GM20431 (cell line): Measurements from ENCODE around the gene CYP1B1.
"Not testable (repeated sequence)": the region's sequence is repeated elsewhere in the genome, so short reads cannot be mapped to it uniquely, and the experiment has no call there.

Experiments used
- in situ Hi-C: fragments of 300-500 bp; cut with MseI, MboI; formaldehyde crosslinking; loops from one replicate; pipeline ENCODE4 v1.15.0; 2020; ENCODE audit warnings: low sequenced_read_pairs; ENCODE audit not compliant: unreplicated experiment

CYP1B1 gene

GRCh38 chr2:38075507-38076151 lies at the start of gene CYP1B1:
TSS of gene CYP1B1 (minus strand) at chr2:38076151. CDS start at chr2:38075388, 763 bp downstream.
- in situ Hi-C loops = no loop called here

GRCh38 chr2:38125007-38125406 lies 49.1 kb upstream of the CYP1B1 start:
- in situ Hi-C loops = no loop called here

DNA sequence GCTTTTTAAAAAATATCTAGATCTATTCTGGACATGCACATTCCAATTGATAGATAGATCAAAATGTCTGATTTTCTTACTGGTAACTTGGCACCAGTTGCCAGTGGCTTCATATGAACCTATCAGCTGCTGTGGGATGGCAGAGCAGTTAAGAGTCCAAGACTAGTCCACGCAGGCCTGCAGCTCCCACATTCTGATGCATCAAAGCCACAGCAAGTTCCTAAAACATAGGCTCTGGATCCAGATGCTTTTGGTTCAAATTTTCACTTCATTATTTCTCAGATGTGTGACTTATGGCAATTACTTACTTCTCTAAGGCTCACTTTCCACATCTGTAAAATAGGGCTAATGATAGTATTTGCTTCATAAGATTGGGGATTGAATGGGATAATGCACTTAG lies 48.0 kb upstream of the CYP1B1 start:
- in situ Hi-C loops = no loop called here

GRCh38 chr2:38122344-38122743 lies 46.4 kb upstream of the CYP1B1 start:
- in situ Hi-C loops = no loop called here

DNA sequence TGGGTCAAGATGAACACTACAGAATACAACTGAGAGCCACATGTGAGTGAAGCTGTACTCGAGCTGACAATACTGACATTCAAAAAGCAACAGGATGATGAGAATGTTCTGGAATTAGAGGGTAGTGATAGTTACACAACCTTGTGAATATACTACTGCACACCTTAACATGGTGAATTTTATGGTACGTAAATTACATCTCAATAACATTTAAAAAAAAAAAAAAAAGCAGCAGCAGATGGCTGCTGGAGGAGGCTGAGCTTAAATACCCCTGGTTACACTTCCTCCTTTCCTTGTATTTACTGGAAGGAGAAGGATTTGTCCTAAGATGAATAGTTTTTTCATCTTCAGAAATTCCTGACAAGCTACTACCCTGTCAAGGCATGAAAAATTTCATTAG lies 45.5 kb upstream of the CYP1B1 start:
- in situ Hi-C loops = no loop called here

DNA sequence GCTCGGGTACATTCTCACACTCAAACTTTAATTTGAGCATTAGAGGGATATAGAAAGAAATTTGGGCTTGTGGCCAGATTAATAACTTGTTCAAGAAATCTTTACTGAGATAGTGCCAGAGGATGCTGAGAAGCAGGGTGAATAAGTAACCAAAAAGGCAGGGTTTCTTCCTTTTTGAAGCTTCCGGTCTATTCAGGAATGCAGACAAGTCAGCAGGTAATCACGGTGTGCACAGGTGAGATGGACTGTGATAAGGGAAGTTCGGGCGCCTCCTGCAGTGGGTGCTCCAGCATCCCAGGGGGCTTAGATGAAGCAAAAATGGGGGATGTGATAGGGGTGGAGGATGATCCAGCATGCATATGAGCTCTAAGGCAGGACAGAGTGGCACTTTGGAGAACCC lies 44.9 kb upstream of the CYP1B1 start:
- in situ Hi-C loops = no loop called here

- in situ Hi-C loops = no loop called here
Observed at GRCh38 chr2:38120264-38120592, 44.3 kb upstream of the CYP1B1 start.

DNA sequence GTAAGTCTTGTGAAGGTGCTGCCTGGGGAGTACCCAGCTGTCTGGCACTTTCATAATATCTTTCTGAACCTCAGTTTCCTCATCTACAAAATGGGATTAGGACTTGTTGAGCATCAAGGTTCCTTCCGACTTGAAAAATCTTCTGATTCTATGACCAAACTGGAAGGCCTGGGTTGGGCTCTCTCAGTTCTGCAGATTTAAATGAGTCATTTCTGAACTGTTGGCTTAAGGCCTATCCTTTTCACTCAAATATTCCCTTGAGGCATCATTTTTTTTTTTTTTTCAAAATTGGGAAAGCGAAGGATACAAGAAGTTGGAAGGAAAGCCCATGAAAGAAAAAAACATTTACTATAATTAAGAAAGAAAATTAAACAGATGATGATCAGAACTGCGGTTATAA lies 40.8 kb upstream of the CYP1B1 start:
- in situ Hi-C loops = no loop called here

DNA sequence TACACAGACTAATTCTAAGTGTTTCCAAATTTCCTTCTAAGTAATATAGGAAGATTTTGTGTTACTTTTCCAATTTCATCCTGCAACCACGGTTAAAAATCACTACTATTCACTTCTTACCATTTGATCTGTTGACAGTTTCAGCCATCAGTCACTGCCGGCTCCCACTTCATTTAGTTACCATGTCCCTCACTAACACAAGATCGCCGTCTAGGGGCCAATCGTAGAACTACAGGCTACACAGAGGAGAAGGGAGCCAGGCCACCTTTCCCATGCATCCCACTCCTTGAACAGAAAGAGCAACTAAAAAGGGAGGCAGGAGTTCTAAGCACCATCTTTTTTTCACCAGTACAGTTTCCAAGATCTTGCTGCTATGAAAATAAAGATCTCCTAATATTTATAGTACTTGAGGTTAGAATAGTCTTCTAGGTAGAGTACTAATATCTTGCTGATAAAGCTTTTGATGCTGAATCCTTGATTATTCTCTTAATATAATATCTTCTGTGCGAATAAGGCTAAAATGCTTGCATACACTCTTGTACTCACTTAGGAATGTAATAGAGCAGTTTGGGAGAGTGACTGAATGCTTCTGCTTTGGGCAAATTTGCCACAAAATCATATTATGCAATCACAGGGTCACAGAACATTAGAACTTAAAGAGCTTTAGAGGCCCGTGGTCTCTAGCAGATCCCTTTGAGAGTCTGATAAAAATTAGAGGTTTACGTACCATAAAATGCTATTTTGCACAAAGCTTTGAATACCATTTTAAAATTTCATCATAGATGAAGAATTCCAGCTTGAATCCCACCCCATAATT lies 39.5 kb upstream of the CYP1B1 start:
- in situ Hi-C loops = no loop called here

GRCh38 chr2:38113981-38114708 lies 38.2 kb upstream of the CYP1B1 start:
- in situ Hi-C loops = no loop called here

GRCh38 chr2:38113051-38113450 lies 37.1 kb upstream of the CYP1B1 start:
- in situ Hi-C loops = no loop called here

DNA sequence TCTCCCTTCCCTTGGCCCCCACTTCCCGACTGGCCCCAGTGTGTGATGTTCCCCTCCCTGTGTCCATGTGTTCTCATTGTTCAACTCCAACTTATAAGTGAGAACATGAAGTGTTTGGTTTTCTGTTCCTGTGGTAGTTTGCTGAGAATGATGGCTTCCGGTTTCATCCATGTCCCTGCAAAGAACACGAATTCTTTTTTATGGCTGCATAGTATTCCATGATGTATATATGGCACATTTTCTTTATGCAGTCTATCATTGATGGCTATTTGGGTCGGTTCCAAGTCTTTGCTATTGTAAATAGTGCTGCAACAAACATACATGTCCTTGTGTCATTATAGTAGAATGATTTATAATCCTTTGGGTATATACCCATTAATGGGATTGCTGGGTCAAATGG lies 35.4 kb upstream of the CYP1B1 start:
- in situ Hi-C loops = not testable (repeated sequence)

GRCh38 chr2:38109732-38110181 lies 33.8 kb upstream of the CYP1B1 start:
- in situ Hi-C loops = no loop called here

- in situ Hi-C loops = no loop called here
Observed at GRCh38 chr2:38108907-38109731, 33.2 kb upstream of the CYP1B1 start.

DNA sequence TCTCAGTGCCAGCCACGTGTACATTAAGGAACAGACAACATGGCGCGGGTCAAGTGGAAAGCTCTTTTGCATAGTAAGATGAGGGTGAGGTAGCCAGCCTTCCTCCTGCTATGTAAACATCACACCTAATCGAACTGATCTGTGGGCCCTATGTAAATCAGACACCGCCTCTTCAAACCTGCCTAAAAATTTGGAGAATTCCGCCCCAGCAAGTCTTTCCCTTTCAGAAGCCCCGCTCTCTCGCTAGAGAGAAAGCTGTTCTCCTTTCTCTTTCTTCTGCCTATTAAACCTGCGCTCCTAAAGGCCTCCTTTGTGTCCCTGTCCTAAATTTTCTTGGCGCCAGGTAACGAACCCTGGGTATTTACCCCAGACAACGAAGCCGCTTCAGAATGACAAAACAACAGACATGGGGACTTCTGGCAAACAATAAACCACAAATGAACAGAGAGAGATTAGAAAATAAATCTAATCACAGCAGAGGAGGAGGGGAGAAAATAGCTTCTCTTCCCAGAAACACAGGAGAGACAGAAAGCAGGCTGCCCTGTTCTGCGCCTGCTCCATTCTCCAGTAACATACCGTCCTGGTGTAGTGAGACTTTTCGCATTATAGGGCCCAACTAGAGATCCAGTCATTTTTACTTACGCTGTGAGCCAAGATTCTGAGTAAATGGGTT lies 31.9 kb upstream of the CYP1B1 start:
- in situ Hi-C loops = no loop called here

GRCh38 chr2:38106405-38107094 lies 30.6 kb upstream of the CYP1B1 start:
- in situ Hi-C loops = no loop called here

GRCh38 chr2:38105922-38106321 lies 30.0 kb upstream of the CYP1B1 start:
- in situ Hi-C loops = no loop called here

DNA sequence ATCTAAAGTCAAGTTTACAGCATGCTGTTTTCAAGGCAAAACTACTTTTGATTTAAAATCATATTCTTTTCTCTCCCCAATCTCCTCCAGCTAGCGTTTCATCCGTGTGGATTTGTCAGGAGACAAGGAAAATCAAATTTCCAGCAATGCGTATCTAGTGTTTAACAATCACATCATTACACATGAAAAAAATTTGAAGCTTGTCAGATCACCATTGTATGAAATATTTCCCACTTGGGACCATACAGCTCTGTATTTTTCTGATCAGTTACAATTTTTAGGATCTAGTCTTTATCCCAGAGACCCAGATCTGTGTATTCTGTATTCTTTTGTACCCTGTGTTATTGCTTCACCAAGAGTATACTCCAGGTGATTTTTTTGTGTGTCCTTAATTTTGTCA lies 28.6 kb upstream of the CYP1B1 start:
- in situ Hi-C loops = no loop called here

DNA sequence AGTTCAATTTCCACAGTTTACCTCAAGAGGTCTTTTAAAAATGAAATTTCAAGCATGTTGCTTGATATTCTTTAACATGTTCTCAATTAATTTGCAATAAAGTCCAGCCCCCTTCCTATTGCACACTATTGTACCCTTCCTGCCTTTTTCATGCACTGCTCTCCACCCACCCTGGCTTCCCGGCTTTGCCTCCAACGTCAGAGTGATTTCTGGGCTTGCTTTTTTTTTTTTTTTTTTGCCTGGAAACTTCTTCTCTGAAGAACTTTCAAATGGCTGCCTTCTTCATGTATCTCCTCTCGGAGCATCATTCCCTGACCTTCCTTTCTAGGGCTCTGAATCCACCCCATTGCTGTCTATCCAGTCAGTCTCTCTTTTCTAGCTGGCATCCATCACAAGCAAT lies 24.4 kb upstream of the CYP1B1 start:
- in situ Hi-C loops = no loop called here
